Hepatocyte (in vitro differentiated cells): ENCODE data around the gene TPCN2. TPM values are rescaled to one million over a fixed set of nuclear protein-coding genes. Genes with fewer than 3 reads are reported as not detected.

Experiments used
- DNase-seq: peaks from one replicate; pipeline ENCODE4 v3.0.0-alpha.2; 2016; ENCODE audit warnings: low spot score
- H2AFZ ChIP-seq: fragments of 200-600 bp; sonication (generic); 2 replicates; pipeline ENCODE4 v1.6.0; 2016; ENCODE audit warnings: antibody characterized with exemption, mild to moderate bottlenecking
- H3K27ac ChIP-seq: fragments of 200-600 bp; sonication (generic); 2 replicates; pipeline ENCODE4 v1.5.1; 2016; ENCODE audit warnings: mild to moderate bottlenecking
- H3K27me3 ChIP-seq: fragments of 200-600 bp; sonication (generic); 2 replicates; pipeline ENCODE4 v1.6.1; 2016
- H3K36me3 ChIP-seq: fragments of 200-600 bp; sonication (generic); replicated peaks from 2 replicates; pipeline ENCODE4 v1.5.1; 2016; ENCODE audit warnings: low read depth; ENCODE audit not compliant: insufficient read depth
- H3K4me1 ChIP-seq: fragments of 200-600 bp; sonication (generic); 2 replicates; pipeline ENCODE4 v1.5.1; 2016; ENCODE audit warnings: mild to moderate bottlenecking, moderate library complexity; ENCODE audit not compliant: insufficient read depth
- H3K4me2 ChIP-seq: fragments of 200-600 bp; sonication (generic); 2 replicates; pipeline ENCODE4 v1.6.0; 2016
- H3K4me3 ChIP-seq: fragments of 200-600 bp; sonication (generic); 2 replicates; pipeline ENCODE4 v1.5.1; 2016; ENCODE audit warnings: mild to moderate bottlenecking
- H3K79me2 ChIP-seq: fragments of 200-600 bp; sonication (generic); 2 replicates; pipeline ENCODE4 v1.6.0; 2017; ENCODE audit warnings: mild to moderate bottlenecking
- H3K9me2 ChIP-seq: fragments of 200-600 bp; sonication (generic); replicated peaks from 2 replicates; pipeline ENCODE4 v1.6.0; 2017; ENCODE audit warnings: mild to moderate bottlenecking; ENCODE audit not compliant: insufficient read depth
- H3K9me3 ChIP-seq: fragments of 200-600 bp; sonication (generic); 2 replicates; pipeline ENCODE4 v1.5.1; 2016; ENCODE audit warnings: low read depth, mild to moderate bottlenecking
- H4K20me1 ChIP-seq: fragments of 200-600 bp; sonication (generic); 2 replicates; pipeline ENCODE4 v1.6.0; 2016; ENCODE audit warnings: mild to moderate bottlenecking; ENCODE audit not compliant: insufficient read depth, poor library complexity, severe bottlenecking
- CTCF ChIP-seq: fragments of 200-600 bp; sonication (generic); IDR thresholded peaks from 2 replicates; pipeline ENCODE4 v1.5.1; 2016; ENCODE audit warnings: antibody characterized with exemption, mild to moderate bottlenecking; ENCODE audit not compliant: poor library complexity
- EZH2 ChIP-seq: fragments of 200-600 bp; sonication (generic); IDR thresholded peaks from 2 replicates; pipeline ENCODE4 v1.6.1; 2016; ENCODE audit warnings: antibody characterized with exemption, mild to moderate bottlenecking, borderline replicate concordance
- EZH2phosphoT487 ChIP-seq: fragments of 200-600 bp; sonication (generic); IDR thresholded peaks from one replicate; pipeline ENCODE4 v1.6.1; 2018; ENCODE audit warnings: antibody characterized with exemption, mild to moderate bottlenecking, low read depth, moderate library complexity; ENCODE audit not compliant: unreplicated experiment, severe bottlenecking
- WGBS: methylation state at CpG from one replicate; pipeline ENCODE4 v1.1.6; 2016; ENCODE audit warnings: low lambda C conversion rate; ENCODE audit errors: missing lambda C conversion rate; 5-methylcytosine and 5-hydroxymethylcytosine counted together
- polyA plus RNA-seq: library from polyadenylated mRNA; unstranded; fragments of >200 nt; fragmentation: Nextera tagmentation; extraction: Ambion mirVana; gene quantifications from 2 replicates; pipeline ENCODE4 v1.2.1, GENCODE V29; 2016
- total RNA-seq: library from RNA; depleted of rRNA; stranded (reverse); fragments of >200 nt; gene quantifications from 2 replicates; pipeline ENCODE4 v1.2.3, GENCODE V29; 2014

Gene TPCN2
- total and polyA plus RNA-seq, 2 experiments from 2014 or later = 16.6 to 21.3 TPM

GRCh38 chr11:69044111-69045013 lies 4.4 kb upstream of the TPCN2 start:
- H4K20me1 ChIP-seq = no peaks in the 10 kb centered on the region
- H3K27ac ChIP-seq = peak overlapping the region; percentile 52
- H3K4me1 ChIP-seq = peaks cover 4% of the 10 kb centered on the region
- WGBS = 25% methylated on average over 15 of the region's 15 CpGs
- TF ChIP-seq EZH2 (no peak), CTCF (peak; percentile 61)
- H3K9me2 ChIP-seq = no peaks in the 10 kb centered on the region
- H3K27me3 ChIP-seq = no peaks in the 10 kb centered on the region
- H2AFZ ChIP-seq = peak overlapping the region; percentile 28
- H3K4me2 ChIP-seq = peak overlapping the region; percentile 37
- peak; percentile 77 for DNase-seq
- H3K4me3 ChIP-seq = no peak overlapping the region
- no peaks in the 10 kb centered on the region for H3K9me3 ChIP-seq
- no peaks in the 10 kb centered on the region for H3K36me3 ChIP-seq
- peaks cover 5% of the 10 kb centered on the region for H3K79me2 ChIP-seq

GRCh38 chr11:69048031-69048693 lies 570 bp upstream of the TPCN2 start:
- Histone ChIP-seq H3K4me3 (no peak overlapping the region), H3K27ac (no peak overlapping the region), H3K9me2 (no peaks in the 10 kb centered on the region), H3K9me3 (no peaks in the 10 kb centered on the region), H3K4me1 (peaks cover 20% of the 10 kb centered on the region), H4K20me1 (peaks cover 4% of the 10 kb centered on the region), H3K36me3 (no peaks in the 10 kb centered on the region), H3K27me3 (no peaks in the 10 kb centered on the region), H2AFZ (peak overlapping the region; percentile 30), H3K79me2 (peaks cover 43% of the 10 kb centered on the region), H3K4me2 (peak overlapping the region; percentile 65)
- no peak for DNase-seq
- WGBS = 45% methylated on average over 11 of the region's 11 CpGs
- TF ChIP-seq EZH2 = no peak

- no peak for DNase-seq
- H2AFZ ChIP-seq = peak overlapping the region; percentile 58
These were observed 747 bp downstream of the TPCN2 start for GRCh38 chr11:69049490-69049867.

More at GRCh38 chr11:69049490-69049867, 747 bp downstream of the TPCN2 start:
- H3K9me2 ChIP-seq = no peaks in the 10 kb centered on the region
- H3K4me3 ChIP-seq = peak overlapping the region; percentile 38
- H3K4me1 ChIP-seq = peaks cover 16% of the 10 kb centered on the region
- no peaks in the 10 kb centered on the region for H3K27me3 ChIP-seq
- WGBS = 36% methylated on average over 10 of the region's 15 CpGs
- no peaks in the 10 kb centered on the region for H3K36me3 ChIP-seq
- no peaks in the 10 kb centered on the region for H3K9me3 ChIP-seq
- peak overlapping the region; percentile 98 for H3K4me2 ChIP-seq
- peak overlapping the region; percentile 69 for H3K27ac ChIP-seq
- TF ChIP-seq EZH2 = no peak
- no peak for TF ChIP-seq EZH2phosphoT487
- TF ChIP-seq CTCF = no peak
- H3K79me2 ChIP-seq = peaks cover 55% of the 10 kb centered on the region
- H4K20me1 ChIP-seq = peaks cover 4% of the 10 kb centered on the region
